ENCODE results near the gene QPCTL.

DNA sequence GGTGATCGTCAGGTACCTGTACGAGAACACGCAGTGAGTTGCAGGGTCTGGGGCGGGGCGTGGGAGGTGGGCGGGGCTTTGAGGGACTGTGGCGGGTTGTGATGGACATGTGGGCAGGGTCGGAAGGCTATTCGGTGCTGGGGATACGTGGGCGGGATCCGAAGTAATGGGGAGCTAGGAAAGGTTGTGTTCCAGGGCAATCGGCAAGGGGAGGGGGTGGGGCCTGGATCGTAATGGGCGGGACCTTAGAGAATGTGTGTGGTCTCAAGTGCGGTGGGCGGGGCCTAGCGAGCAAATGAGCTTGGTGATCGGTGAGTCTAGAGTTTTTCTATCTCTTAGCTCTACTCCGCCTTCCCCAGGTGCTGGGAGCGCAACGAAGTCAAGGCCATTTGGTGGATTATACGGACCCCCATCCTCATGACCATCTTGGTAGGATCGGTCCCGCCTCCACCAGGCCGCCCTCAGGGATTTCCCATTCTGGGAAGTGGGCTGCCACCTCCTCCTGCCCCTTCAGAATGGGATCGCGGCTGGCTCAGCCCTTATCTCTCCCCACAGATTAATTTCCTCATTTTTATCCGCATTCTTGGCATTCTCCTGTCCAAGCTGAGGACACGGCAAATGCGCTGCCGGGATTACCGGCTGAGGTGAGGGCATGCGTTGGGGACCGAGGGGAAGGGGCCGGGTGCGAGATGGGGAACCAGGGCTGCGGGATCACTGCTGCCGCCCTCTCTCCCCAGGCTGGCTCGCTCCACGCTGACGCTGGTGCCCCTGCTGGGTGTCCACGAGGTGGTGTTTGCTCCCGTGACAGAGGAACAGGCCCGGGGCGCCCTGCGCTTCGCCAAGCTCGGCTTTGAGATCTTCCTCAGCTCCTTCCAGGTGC lies 14.9 kb upstream of the QPCTL start:
- TF ChIP-seq, protein P1, sequence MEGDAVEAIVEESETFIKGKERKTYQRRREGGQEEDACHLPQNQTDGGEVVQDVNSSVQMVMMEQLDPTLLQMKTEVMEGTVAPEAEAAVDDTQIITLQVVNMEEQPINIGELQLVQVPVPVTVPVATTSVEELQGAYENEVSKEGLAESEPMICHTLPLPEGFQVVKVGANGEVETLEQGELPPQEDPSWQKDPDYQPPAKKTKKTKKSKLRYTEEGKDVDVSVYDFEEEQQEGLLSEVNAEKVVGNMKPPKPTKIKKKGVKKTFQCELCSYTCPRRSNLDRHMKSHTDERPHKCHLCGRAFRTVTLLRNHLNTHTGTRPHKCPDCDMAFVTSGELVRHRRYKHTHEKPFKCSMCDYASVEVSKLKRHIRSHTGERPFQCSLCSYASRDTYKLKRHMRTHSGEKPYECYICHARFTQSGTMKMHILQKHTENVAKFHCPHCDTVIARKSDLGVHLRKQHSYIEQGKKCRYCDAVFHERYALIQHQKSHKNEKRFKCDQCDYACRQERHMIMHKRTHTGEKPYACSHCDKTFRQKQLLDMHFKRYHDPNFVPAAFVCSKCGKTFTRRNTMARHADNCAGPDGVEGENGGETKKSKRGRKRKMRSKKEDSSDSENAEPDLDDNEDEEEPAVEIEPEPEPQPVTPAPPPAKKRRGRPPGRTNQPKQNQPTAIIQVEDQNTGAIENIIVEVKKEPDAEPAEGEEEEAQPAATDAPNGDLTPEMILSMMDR (CRISPR knock-in tag; IDR thresholded peaks at IDR 0.05), result no peak
- TF ChIP-seq CHD4 (IDR thresholded peaks at IDR 0.05; ENCODE audit: borderline replicate concordance, low read length), result no peak
- no peak for TF ChIP-seq MTF1 (CRISPR knock-in tag; IDR thresholded peaks at IDR 0.05)
- TF ChIP-seq, protein P2, sequence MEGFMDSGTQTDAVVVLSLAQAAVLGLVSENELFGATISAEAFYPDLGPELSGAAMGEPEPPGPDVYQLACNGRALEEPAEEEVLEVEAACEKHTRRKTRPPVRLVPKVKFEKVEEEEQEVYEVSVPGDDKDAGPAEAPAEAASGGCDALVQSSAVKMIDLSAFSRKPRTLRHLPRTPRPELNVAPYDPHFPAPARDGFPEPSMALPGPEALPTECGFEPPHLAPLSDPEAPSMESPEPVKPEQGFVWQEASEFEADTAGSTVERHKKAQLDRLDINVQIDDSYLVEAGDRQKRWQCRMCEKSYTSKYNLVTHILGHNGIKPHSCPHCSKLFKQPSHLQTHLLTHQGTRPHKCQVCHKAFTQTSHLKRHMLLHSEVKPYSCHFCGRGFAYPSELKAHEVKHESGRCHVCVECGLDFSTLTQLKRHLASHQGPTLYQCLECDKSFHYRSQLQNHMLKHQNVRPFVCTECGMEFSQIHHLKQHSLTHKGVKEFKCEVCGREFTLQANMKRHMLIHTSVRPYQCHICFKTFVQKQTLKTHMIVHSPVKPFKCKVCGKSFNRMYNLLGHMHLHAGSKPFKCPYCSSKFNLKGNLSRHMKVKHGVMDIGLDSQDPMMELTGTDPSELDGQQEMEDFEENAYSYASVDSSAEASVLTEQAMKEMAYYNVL (CRISPR knock-in tag; IDR thresholded peaks at IDR 0.05; ENCODE audit: borderline replicate concordance), result no peak
- no peak for TF ChIP-seq TBL1XR1 (IDR thresholded peaks at IDR 0.05; ENCODE audit: borderline replicate concordance, low read length, partially characterized antibody)
- TF ChIP-seq POLR2AphosphoS5 (IDR thresholded peaks at IDR 0.05; ENCODE audit: low read depth, low read length), result no peak
- TF ChIP-seq ZNF124 (CRISPR knock-in tag; IDR thresholded peaks at IDR 0.05), result no peak
